ENCODE results near the gene TIAM1.
A peak's percentile ranks its signal among the peaks of the same experiment; 100 is the strongest.

Gene TIAM1

GRCh38 chr21:31334648-31335121 lies 9.4 kb downstream of the TIAM1 start:
- Mint-ChIP-seq H3K27me3 (no peaks in the 10 kb centered on the region), H3K27ac (no peak overlapping the region), H3K4me1 (ENCODE audit: low read depth) (peaks cover 61% of the 10 kb centered on the region), H3K36me3 (ENCODE audit: low read depth) (peaks cover 95% of the 10 kb centered on the region), H3K4me3 (no peak overlapping the region), H3K9me3 (no peaks in the 10 kb centered on the region)
- intact Hi-C loops (cut with micrococcal nuclease), result loop anchor here (5.0 kb wide), 1 partner anchor 132 kb away; no protein-coding TSS in a partner anchor

- peaks cover 98% of the 10 kb centered on the region for H3K36me3 Mint-ChIP-seq (ENCODE audit: low read depth)
- no peaks in the 10 kb centered on the region for H3K9me3 Mint-ChIP-seq
- no peaks in the 10 kb centered on the region for H3K27me3 Mint-ChIP-seq
- peak overlapping the region; percentile 7 for H3K27ac Mint-ChIP-seq
- intact Hi-C loops (cut with micrococcal nuclease), result no loop called here
- peaks cover 53% of the 10 kb centered on the region for H3K4me1 Mint-ChIP-seq (ENCODE audit: low read depth)
- no peak overlapping the region for H3K4me3 Mint-ChIP-seq
These were observed 11.5 kb downstream of the TIAM1 start for GRCh38 chr21:31332525-31332924.

GRCh38 chr21:31331231-31331630 lies 12.8 kb downstream of the TIAM1 start:
- Mint-ChIP-seq H3K4me3 (no peak overlapping the region), H3K4me1 (ENCODE audit: low read depth) (peaks cover 54% of the 10 kb centered on the region), H3K27ac (no peak overlapping the region), H3K36me3 (ENCODE audit: low read depth) (peaks cover 87% of the 10 kb centered on the region), H3K27me3 (no peaks in the 10 kb centered on the region), H3K9me3 (no peaks in the 10 kb centered on the region)
- intact Hi-C loops (cut with micrococcal nuclease), result no loop called here

- Mint-ChIP-seq H3K27me3 (no peaks in the 10 kb centered on the region), H3K4me1 (ENCODE audit: low read depth) (peaks cover 60% of the 10 kb centered on the region), H3K27ac (no peak overlapping the region), H3K4me3 (no peak overlapping the region), H3K9me3 (no peaks in the 10 kb centered on the region), H3K36me3 (ENCODE audit: low read depth) (peaks cover 84% of the 10 kb centered on the region)
- intact Hi-C loops (cut with micrococcal nuclease), result no loop called here
These were observed 13.9 kb downstream of the TIAM1 start for GRCh38 chr21:31330144-31330483.

- H3K36me3 Mint-ChIP-seq (ENCODE audit: low read depth), result peaks cover 84% of the 10 kb centered on the region
- no peaks in the 10 kb centered on the region for H3K27me3 Mint-ChIP-seq
- peaks cover 59% of the 10 kb centered on the region for H3K4me1 Mint-ChIP-seq (ENCODE audit: low read depth)
- no peak overlapping the region for H3K4me3 Mint-ChIP-seq
- no peak overlapping the region for H3K27ac Mint-ChIP-seq
- H3K9me3 Mint-ChIP-seq, result no peaks in the 10 kb centered on the region
- intact Hi-C loops (cut with micrococcal nuclease), result no loop called here
These were observed 14.5 kb downstream of the TIAM1 start for GRCh38 chr21:31329456-31330143.

GRCh38 chr21:31326522-31327242 lies 17.4 kb downstream of the TIAM1 start:
- intact Hi-C loops (cut with micrococcal nuclease), result no loop called here
- H3K4me1 Mint-ChIP-seq (ENCODE audit: low read depth), result peaks cover 54% of the 10 kb centered on the region
- peak overlapping the region; percentile 75 for H3K27ac Mint-ChIP-seq
- no peaks in the 10 kb centered on the region for H3K9me3 Mint-ChIP-seq
- no peaks in the 10 kb centered on the region for H3K27me3 Mint-ChIP-seq
- peaks cover 84% of the 10 kb centered on the region for H3K36me3 Mint-ChIP-seq (ENCODE audit: low read depth)
- H3K4me3 Mint-ChIP-seq, result peak overlapping the region; percentile 44

- no peaks in the 10 kb centered on the region for H3K27me3 Mint-ChIP-seq
- H3K9me3 Mint-ChIP-seq, result no peaks in the 10 kb centered on the region
- intact Hi-C loops (cut with micrococcal nuclease), result no loop called here
- peaks cover 90% of the 10 kb centered on the region for H3K36me3 Mint-ChIP-seq (ENCODE audit: low read depth)
- no peak overlapping the region for H3K27ac Mint-ChIP-seq
- H3K4me3 Mint-ChIP-seq, result no peak overlapping the region
- H3K4me1 Mint-ChIP-seq (ENCODE audit: low read depth), result peaks cover 31% of the 10 kb centered on the region
These were observed 25.1 kb downstream of the TIAM1 start for GRCh38 chr21:31318971-31319370.

- H3K9me3 Mint-ChIP-seq, result no peaks in the 10 kb centered on the region
- H3K4me1 Mint-ChIP-seq (ENCODE audit: low read depth), result peaks cover 24% of the 10 kb centered on the region
- no peak overlapping the region for H3K27ac Mint-ChIP-seq
- H3K4me3 Mint-ChIP-seq, result no peak overlapping the region
- intact Hi-C loops (cut with micrococcal nuclease), result no loop called here
- H3K36me3 Mint-ChIP-seq (ENCODE audit: low read depth), result peaks cover 84% of the 10 kb centered on the region
- no peaks in the 10 kb centered on the region for H3K27me3 Mint-ChIP-seq
These were observed 26.4 kb downstream of the TIAM1 start for GRCh38 chr21:31317688-31318087.

- Mint-ChIP-seq H3K27ac (no peak overlapping the region), H3K4me3 (no peak overlapping the region), H3K27me3 (no peaks in the 10 kb centered on the region), H3K4me1 (ENCODE audit: low read depth) (peaks cover 18% of the 10 kb centered on the region), H3K9me3 (no peaks in the 10 kb centered on the region), H3K36me3 (ENCODE audit: low read depth) (peaks cover 84% of the 10 kb centered on the region)
- intact Hi-C loops (cut with micrococcal nuclease), result no loop called here
These were observed 27.4 kb downstream of the TIAM1 start for GRCh38 chr21:31316488-31317169.

GRCh38 chr21:31316072-31316471 lies 28.0 kb downstream of the TIAM1 start:
- Mint-ChIP-seq H3K36me3 (ENCODE audit: low read depth) (peaks cover 84% of the 10 kb centered on the region), H3K4me3 (no peak overlapping the region), H3K27ac (no peak overlapping the region), H3K9me3 (no peaks in the 10 kb centered on the region), H3K4me1 (ENCODE audit: low read depth) (peaks cover 18% of the 10 kb centered on the region), H3K27me3 (no peaks in the 10 kb centered on the region)
- intact Hi-C loops (cut with micrococcal nuclease), result no loop called here

GRCh38 chr21:31310750-31311149 lies 33.3 kb downstream of the TIAM1 start:
- Mint-ChIP-seq H3K9me3 (no peaks in the 10 kb centered on the region), H3K27ac (no peak overlapping the region), H3K36me3 (ENCODE audit: low read depth) (peaks cover 70% of the 10 kb centered on the region), H3K4me1 (ENCODE audit: low read depth) (no peaks in the 10 kb centered on the region), H3K4me3 (no peak overlapping the region), H3K27me3 (no peaks in the 10 kb centered on the region)
- intact Hi-C loops (cut with micrococcal nuclease), result no loop called here

- peaks cover 72% of the 10 kb centered on the region for H3K36me3 Mint-ChIP-seq (ENCODE audit: low read depth)
- peaks cover 5% of the 10 kb centered on the region for H3K4me1 Mint-ChIP-seq (ENCODE audit: low read depth)
- no peak overlapping the region for H3K4me3 Mint-ChIP-seq
- intact Hi-C loops (cut with micrococcal nuclease), result no loop called here
- H3K27me3 Mint-ChIP-seq, result no peaks in the 10 kb centered on the region
- no peak overlapping the region for H3K27ac Mint-ChIP-seq
- no peaks in the 10 kb centered on the region for H3K9me3 Mint-ChIP-seq
These were observed 35.5 kb downstream of the TIAM1 start for GRCh38 chr21:31308584-31308983.

GRCh38 chr21:31305888-31306287 lies 38.2 kb downstream of the TIAM1 start:
- Mint-ChIP-seq H3K4me3 (no peak overlapping the region), H3K27ac (no peak overlapping the region), H3K9me3 (no peaks in the 10 kb centered on the region), H3K36me3 (ENCODE audit: low read depth) (peaks cover 48% of the 10 kb centered on the region), H3K4me1 (ENCODE audit: low read depth) (peaks cover 6% of the 10 kb centered on the region), H3K27me3 (no peaks in the 10 kb centered on the region)
- intact Hi-C loops (cut with micrococcal nuclease), result no loop called here
